HG03558 (cell line): ENCODE results near the gene NTHL1.

Experiments used
- ATAC-seq: cut with Tn5 transposase; IDR thresholded peaks from one replicate; pipeline ENCODE4 v1.9.1; 2021; ENCODE audit warnings: moderate number of reproducible peaks; ENCODE audit not compliant: unreplicated experiment; ENCODE audit errors: extremely low read depth

NTHL1 gene

DNA sequence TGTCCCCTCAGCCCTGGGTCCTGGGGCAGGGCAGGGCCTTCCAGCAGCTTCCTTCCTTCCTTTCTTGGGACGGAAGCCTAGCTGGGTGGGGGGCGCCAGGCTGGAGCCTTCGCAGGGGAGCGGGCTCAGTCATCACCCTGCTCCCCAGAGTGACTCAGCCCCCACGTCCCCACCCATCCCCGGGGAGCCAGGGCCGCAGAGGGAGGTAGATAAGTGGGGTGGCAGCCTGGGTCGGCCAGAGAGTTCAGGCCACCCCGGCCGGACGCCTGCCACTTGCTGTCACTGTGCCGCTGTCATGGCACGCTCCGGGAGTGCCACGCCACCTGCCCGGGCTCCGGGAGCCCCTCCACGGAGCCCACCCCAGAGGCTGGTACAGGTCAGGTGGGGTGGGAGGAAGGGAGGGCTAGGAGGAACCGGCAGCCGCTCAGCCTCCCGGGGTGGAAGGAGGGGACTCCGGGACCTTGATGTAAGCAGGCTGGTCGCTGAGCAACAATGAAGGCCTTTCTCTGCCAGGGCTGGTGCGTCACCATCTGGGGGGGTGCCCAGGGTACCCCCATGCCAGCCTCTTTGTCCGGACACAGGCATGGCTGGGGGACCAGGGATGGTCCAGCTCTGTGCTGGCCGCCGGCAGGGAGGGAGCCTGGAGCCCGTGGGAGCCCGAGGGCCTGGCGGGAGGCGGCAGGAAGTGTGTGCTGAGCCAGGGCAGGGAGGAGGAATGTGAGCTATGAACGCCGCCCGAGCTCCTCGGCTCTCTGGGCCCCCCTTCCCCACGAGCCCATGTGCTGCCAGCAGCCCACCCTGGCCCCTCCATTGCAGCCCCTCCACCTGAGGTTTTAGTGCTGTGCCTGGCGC is 14.4 kb downstream of the NTHL1 start:
- ATAC-seq, result no peak

DNA sequence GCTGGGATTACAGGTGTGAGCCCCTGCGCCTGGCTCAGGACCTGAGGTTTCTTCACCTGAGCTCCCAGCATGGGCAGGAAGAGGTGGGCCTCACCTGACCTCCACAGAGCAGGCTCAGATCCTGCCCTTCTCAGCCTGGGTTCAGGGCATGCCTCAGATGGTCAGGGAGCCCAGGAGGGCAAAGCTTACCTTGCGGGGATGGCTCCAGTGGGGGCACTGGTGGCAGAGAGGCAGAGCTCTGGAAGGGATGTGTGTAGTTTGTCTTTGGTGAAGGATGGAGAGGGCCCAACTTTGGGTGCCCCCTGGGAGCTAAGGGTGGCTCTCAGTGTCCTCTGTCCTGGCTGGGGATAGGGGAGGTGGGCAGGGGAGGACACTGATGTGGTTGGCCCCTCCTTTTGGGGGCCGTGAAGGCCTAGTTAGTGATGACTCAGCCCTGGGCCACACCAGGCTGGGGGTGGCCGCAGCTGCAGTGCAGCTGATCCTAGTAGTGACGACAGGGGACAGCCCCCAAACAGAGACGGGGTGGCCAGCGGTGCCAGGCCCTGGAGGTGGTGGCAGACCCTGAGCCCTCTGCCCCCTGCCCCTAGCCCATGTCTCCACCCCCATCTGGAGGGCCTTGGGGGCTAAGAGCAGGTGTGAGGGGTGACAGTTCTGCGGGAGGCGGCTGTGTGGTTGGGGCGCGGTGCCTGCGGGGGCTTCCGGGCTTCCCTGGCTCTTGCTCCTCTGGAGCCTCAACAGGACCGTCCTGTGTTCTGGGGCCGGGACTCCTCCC is 15.2 kb downstream of the NTHL1 start:
- ATAC-seq, result no peak

GRCh38 chr16:2031081-2031577 is 16.5 kb downstream of the NTHL1 start:
- no peak for ATAC-seq

DNA sequence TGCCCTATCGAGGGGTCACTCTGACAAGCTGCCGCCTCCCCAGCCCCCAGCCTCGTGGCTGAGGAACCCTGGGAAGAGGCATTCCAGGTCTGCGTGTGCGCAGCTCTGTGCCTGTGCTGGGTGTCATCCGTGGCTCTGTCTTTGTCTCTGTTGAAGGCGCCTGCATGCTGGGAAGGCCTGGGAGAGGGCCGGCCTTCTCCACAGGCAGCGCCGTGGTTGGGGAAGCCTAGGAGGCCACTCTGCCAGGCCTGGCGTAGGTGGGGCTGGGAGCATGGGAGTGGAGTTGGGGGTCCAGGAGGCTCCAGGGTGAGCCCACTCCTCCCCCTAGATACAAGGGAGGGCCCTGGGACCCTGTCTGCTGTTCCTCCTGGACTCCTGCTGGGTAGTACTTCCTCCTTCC is 17.6 kb downstream of the NTHL1 start:
- ATAC-seq, result no peak

DNA sequence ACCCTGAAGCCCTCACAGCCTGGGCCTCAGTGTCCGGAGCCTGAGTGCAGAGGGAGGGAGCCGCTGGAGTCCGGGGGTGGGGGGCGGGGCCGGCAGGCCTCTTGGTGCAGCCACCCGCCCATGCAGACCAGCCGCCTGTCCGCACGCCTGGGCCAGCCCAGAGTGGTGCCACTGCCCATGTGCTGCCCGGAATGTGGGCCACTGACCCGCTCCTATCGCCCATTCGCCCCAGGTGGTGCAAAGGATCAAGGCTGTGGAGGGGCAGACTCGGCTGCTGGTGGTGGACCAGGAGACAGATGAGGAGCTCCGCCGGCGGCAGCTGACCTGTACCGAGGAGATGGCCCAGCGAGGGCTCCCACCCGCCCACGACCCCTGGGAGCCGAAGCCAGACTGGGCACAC is 18.3 kb downstream of the NTHL1 start:
- no peak for ATAC-seq

- no peak for ATAC-seq
Observed at GRCh38 chr16:2028620-2029220, 18.9 kb downstream of the NTHL1 start.

DNA sequence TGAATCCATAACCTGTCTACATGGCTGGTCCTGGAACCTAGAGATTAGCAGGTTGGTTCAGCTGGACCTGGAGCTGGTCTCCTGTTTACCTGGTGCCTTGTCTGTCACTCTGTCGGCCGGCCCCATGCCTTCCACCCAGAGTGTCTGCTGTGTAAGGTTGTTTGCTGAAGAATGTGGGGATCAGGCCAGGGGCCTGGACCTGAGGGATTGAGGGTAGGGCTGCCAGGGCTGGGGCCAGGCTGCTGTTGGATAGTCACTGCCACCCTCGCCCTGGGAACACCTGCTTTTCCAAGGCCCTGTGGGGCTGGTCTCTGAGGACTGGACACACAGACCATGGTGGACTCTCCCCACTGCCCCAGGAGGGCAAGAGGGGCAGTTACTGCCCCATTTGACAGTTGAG is 19.5 kb downstream of the NTHL1 start:
- ATAC-seq, result no peak

GRCh38 chr16:2027024-2028010 is 20.3 kb downstream of the NTHL1 start:
- ATAC-seq, result no peak

DNA sequence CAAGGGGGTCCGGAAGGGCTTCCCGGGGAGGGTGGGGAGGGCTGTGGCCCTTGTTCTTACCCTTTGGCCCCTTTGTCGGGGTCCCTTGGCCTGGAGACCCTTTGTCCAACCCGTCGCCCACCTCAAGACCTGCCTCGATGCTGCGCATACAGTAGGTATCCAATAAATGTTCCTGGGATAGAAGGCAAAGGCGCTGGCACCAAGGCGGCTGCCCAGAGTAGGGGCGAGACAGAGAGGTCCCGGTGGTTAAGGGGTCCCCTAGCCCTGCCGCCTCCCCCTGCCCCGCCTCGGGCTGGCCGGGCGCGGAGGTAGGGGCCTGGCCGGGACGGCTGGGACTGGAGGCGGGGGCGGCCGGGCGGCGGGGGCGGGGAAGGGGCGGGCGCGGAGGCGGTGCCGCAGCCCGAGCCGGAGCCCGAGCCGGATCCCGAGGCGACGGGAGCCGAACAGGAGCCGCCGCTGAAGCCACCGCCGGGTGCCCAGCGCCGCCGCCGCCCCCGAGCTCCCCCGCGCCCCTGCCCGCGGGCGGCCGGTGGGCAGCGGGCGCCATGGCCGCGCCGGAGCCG is 21.1 kb downstream of the NTHL1 start, which contains the start of gene NHERF2:
Gene NHERF2 (plus strand): TSS at position 442 of the 563 bp plus-strand sequence. CDS start 104 bp downstream, at position 546.
- ATAC-seq, result no peak

- ATAC-seq, result no peak
Observed at GRCh38 chr16:2025878-2026460, 21.7 kb downstream of the NTHL1 start.

DNA sequence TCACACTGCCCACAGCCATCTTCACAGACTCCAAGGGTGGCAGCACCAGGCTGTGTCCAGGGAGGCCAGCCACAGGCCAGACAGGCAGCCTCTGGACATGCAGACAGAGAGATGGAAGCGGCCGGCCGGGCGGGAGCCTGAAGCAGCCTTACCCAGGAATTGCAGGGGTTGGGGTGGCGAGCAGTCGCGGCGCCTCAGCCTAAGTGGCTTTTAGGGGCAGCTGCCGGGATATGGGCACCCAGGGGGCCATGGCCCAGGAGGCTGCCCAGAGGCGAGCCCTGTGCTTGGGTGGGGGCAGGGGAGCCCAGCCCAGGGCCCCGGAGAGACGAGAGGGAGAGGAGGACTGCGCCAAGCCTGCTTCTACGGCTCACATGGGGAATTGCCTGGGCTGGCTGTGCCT is 22.4 kb downstream of the NTHL1 start:
- ATAC-seq, result no peak

DNA sequence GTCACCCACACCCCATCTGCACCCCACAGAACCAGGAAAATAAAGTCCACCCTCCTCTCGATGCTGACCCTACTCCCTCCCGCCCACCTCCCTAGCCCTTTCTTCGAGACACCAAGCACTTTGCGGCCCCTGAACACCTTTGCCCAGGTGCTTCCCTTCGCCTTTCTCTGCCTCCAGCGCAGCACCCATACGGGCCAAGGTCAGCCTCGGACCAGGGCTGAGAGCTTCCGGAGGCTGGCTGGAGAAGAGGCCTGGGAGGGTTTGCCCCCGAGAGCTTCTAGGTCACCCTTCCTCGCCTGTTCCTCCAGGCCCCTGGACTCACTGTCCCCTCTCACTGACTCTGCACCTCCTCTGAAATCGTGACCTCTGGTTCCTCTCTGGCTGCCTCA is 23.6 kb downstream of the NTHL1 start:
- no peak for ATAC-seq

DNA sequence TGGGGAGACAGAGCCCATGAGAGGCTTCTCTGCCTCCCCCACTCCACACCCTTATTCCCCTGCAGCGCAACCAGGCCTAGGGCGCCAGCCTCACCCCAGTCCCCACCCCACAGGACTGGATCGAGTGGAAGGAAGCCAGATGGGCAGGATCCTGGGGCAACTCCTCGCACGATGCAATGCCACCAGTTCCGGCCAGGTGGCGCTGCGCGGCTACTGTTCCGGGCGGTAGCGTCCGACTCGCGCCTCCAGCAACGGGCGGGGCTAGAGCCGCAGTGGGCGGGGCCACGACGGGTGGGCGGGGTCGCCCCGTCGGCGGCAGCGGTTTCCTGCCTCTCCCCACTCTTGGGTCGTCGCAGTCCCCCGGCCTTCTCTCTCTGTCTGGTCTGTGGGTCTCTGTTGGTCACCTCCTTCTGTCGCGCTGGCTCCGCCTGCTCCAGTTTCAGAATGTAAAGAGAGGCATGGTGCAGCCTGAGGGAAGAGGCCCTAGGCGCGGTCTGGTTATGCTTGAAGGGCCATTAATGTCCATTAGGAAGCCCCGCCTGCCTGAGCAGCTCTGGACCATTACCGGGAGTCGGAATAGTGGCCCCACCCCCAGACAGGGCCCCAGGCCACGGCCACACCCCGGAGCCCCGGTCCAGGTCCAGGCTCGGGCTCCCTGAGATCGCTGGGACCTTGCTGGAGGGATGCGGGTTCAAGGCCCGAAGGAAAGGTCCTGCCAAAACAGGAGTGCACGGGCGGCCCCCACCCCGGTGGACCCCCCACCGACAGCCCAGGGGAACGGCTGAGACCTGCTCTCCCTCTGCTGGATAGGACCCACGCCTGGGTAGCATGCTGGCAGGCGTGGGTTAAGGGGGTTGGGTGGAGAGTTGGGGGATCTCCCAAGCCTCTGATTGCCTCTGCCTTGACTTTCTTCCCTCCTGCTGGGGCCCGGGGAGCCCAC is 24.3 kb downstream of the NTHL1 start:
- ATAC-seq, result no peak

DNA sequence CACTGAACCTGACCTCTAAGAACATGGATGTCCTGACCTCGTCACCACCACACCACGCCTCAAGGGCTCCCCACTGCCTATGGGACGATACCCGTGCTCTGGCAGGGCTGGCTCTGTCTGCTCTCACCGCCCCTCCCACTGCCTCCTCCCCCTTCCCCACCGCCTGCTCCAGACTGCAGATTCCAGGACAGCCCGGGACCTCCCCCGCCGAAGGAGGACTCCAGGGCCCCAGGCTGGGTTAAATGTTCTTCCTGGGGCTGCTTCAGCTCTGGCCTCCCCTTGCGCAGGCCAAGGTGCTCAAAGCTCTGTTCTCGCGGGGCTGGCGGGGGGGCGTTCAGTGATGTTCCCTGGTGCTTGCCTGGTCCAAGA is 24.9 kb downstream of the NTHL1 start:
- ATAC-seq, result no peak

DNA sequence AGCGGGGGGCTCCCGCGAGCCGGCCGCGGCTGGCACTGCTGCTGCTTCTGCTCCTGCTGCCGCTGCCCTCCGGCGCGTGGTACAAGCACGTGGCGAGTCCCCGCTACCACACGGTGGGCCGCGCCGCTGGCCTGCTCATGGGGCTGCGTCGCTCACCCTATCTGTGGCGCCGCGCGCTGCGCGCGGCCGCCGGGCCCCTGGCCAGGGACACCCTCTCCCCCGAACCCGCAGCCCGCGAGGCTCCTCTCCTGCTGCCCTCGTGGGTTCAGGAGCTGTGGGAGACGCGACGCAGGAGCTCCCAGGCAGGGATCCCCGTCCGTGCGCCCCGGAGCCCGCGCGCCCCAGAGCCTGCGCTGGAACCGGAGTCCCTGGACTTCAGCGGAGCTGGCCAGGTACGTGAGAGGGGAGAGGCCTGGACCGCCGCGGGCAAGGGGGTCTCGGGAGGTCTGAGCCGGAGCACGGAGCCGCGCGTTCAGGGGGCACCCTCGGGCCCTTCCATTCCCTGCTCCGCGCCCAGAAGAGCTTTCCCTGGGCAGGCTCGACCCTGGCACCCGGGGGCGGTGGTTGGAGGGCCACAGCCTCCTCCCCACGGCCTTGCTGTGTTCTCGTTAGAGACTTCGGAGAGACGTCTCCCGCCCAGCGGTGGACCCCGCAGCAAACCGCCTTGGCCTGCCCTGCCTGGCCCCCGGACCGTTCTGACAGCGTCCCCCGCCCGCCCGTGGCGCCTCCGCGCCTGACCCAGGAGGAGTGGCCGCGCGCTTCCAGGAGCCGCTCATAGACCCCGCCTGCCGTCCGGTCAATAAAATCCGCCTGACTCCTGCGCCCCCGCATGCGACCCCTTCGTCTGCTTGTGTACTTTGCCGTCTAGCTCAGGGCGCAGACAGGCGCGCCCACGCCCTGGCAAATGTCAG is 27.5 kb downstream of the NTHL1 start:
- no peak for ATAC-seq

DNA sequence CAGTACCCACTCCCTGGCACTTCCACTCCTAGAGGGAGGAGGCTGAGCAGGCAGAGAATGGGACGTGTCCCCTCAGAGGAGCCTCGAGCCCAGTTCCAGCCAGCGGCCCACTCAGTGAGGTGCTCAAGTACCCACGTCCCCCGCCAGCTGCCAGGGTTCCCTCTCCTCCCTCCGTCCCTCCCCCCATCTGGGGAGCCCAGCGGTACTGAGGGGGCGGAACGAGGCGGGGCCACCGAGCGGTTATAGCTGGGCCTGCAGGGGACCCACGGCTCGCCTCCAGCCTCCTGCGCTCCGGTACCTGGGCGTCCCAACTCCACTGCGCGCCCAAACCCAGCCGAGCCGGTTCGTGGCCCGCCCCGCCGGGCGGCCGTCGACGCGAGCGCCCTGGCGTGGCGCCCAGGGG is 28.1 kb downstream of the NTHL1 start, which contains the start of gene NPW:
Gene NPW (plus strand): TSS at position 268 of the 403 bp plus-strand sequence.
- no peak for ATAC-seq

GRCh38 chr16:2016407-2016922 is 31.2 kb downstream of the NTHL1 start:
- no peak for ATAC-seq
